ENCODE results near the gene CMTR2.

CMTR2 gene

GRCh38 chr16:71242601-71243000, 46.6 kb downstream of the CMTR2 start:
- H3K4me3 ChIP-seq (ENCODE audit: control insufficient read depth, low read depth, low read length), result no peak overlapping the region
- no peak for TF ChIP-seq CTCF (conservative IDR thresholded peaks at IDR 0.05; ENCODE audit: control insufficient read depth, insufficient read depth, low read depth, low read length)
- DNase-seq (ENCODE audit: low read depth), result no peak

GRCh38 chr16:71242036-71242435, 47.2 kb downstream of the CMTR2 start:
- TF ChIP-seq CTCF (conservative IDR thresholded peaks at IDR 0.05; ENCODE audit: control insufficient read depth, insufficient read depth, low read depth, low read length), result no peak
- no peak for DNase-seq (ENCODE audit: low read depth)
- H3K4me3 ChIP-seq (ENCODE audit: control insufficient read depth, low read depth, low read length), result no peak overlapping the region
